HEK293T (cell line): ENCODE measurements around the gene NUDC.
A peak's percentile ranks its signal among the peaks of the same experiment; 100 is the strongest.

Experiments
- CTCF ChIA-PET: fragments of 350-600 bp; formaldehyde crosslinking; extraction: SDS; loops from one replicate; lab custom pipeline; 2021; ENCODE audit warnings: antibody characterized with exemption, inconsistent platforms; lab: Yijun Ruan, JAX
- POLR2A ChIA-PET: fragments of 350-600 bp; formaldehyde crosslinking; extraction: SDS; loops from one replicate; lab custom pipeline; 2020; ENCODE audit warnings: antibody characterized with exemption, inconsistent platforms; lab: Yijun Ruan, JAX
- DNase-seq: peaks from one replicate; pipeline ENCODE4 v3.0.0; 2012; ENCODE audit warnings: mixed read lengths; ENCODE audit errors: extremely low spot score
- ARNT ChIP-seq: fragments of 450-650 bp; IDR thresholded peaks from 2 replicates; pipeline ENCODE4 v1.6.1; 2017; ENCODE audit warnings: mild to moderate bottlenecking
- BHLHE40 ChIP-seq: fragments of 450-650 bp; IDR thresholded peaks from 2 replicates; pipeline ENCODE4 v1.6.1; 2016; ENCODE audit warnings: mild to moderate bottlenecking, moderate library complexity, borderline replicate concordance
- CTBP1 ChIP-seq: fragments of 450-650 bp; IDR thresholded peaks from 2 replicates; pipeline ENCODE4 v1.6.1; 2016; ENCODE audit warnings: borderline replicate concordance
- ELF4 ChIP-seq: fragments of 450-650 bp; IDR thresholded peaks from 2 replicates; pipeline ENCODE4 v1.6.1; 2017; ENCODE audit warnings: antibody characterized with exemption
- FOXA1 ChIP-seq: fragments of 450-650 bp; IDR thresholded peaks from 2 replicates; pipeline ENCODE4 v1.6.1; 2016; ENCODE audit warnings: mild to moderate bottlenecking
- FOXK2 ChIP-seq: fragments of 450-650 bp; IDR thresholded peaks from 2 replicates; pipeline ENCODE4 v1.6.1; 2016; ENCODE audit warnings: mild to moderate bottlenecking
- FOXM1 ChIP-seq: fragments of 450-650 bp; IDR thresholded peaks from 2 replicates; pipeline ENCODE4 v1.6.1; 2017; ENCODE audit warnings: mild to moderate bottlenecking, borderline replicate concordance
- HDGF ChIP-seq: fragments of 450-650 bp; IDR thresholded peaks from 2 replicates; pipeline ENCODE4 v1.6.1; 2017; ENCODE audit warnings: antibody characterized with exemption, borderline replicate concordance
- L3MBTL2 ChIP-seq: fragments of 450-650 bp; conservative IDR thresholded peaks from 2 replicates; pipeline ENCODE4 v1.6.1; 2016; ENCODE audit warnings: mild to moderate bottlenecking
- LEF1 ChIP-seq: fragments of 450-650 bp; IDR thresholded peaks from 2 replicates; pipeline ENCODE4 v1.6.1; 2017; ENCODE audit warnings: mild to moderate bottlenecking, borderline replicate concordance
- NFRKB ChIP-seq: fragments of 450-650 bp; IDR thresholded peaks from 2 replicates; pipeline ENCODE4 v1.6.1; 2016; ENCODE audit warnings: mild to moderate bottlenecking, moderate library complexity
- SP1 ChIP-seq: fragments of 450-650 bp; IDR thresholded peaks from 2 replicates; pipeline ENCODE4 v1.6.1; 2017
- SUZ12 ChIP-seq: fragments of 450-650 bp; IDR thresholded peaks from 2 replicates; pipeline ENCODE4 v1.6.1; 2016; ENCODE audit warnings: mild to moderate bottlenecking
- TARDBP ChIP-seq: fragments of 450-650 bp; IDR thresholded peaks from 2 replicates; pipeline ENCODE4 v1.6.1; 2016
- ZNF384 ChIP-seq: fragments of 450-650 bp; IDR thresholded peaks from 2 replicates; pipeline ENCODE4 v1.6.1; 2016
- TF ChIP-seq, protein P1 (sequence below): fragments of 450-650 bp; IDR thresholded peaks from 2 replicates; pipeline ENCODE4 v1.6.1; 2016

NUDC gene

DNA sequence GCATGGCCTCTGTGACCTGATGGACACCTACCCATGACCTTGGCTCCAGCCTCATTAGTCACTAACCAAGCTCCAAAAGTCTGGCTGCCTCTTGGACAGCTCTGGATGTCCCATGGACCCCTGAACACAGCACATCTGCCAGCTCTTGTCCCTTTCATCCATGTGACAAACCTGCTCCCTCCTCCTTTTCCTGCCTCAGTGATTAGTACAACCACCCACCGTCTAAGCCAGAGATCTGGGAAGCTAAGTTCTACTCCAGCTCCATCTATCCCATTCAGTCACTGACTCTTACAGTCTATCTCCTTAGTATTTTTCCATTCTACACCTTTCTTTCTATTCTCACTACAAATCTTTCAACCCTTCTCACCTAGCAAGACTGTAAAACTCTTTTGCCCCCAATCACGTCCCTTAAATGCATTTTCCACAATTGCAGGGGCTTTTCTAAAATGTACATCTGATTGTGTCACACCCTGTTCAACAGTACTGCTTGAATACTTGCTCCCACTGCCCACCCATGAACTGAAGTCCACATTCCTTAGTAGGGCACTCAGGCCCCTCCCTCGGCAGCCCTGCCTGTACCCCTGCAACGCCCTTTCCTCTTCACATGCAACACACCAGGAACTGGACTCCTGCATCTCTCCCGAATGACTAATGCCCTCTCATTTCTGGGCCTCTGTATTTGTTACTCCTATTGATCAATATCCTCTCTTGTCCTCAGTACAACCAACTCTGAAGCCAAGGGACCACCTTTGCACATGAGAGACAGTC is 38.7 kb upstream of the NUDC start:
- POLR2A ChIA-PET, result interaction anchor here (0.7 to 1.5 kb wide), 2 partner anchors 20 to 33 kb away, joined by 3 read pairs; partner anchors contain the start of gene SFN

DNA sequence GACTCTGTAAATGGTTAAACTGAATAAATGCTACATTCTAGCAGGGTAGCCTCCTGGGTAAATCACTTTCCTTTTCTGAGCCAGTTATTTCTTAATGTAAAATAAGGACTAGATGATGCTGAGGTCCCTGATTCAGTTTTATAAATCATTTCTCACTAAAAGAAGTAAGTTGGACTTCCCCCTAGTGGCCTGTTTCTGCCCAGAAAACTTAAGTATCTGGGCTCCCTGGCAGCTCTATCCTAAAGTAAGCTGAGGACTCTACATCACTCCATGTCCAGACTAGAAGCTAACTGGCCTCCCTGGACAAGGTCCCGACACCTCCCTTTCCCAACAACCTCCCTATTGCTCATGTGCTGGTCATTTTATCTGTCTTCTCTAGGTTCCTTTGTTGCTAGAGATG is 34.4 kb upstream of the NUDC start:
- no peak for DNase-seq
- POLR2A ChIA-PET, result interaction anchor here (6.0 kb wide), 1 partner anchor 12 kb away, joined by 64 read pairs; the partner anchor contains the start of gene GPATCH3
- CTCF ChIA-PET, result interaction anchor here (0.8 kb wide), 2 partner anchors 11 to 22 kb away, joined by 3 to 7 read pairs; no protein-coding TSS in a partner anchor
- no peak for TF ChIP-seq LEF1
- no peak for TF ChIP-seq TARDBP
- TF ChIP-seq NFRKB, result no peak
- no peak for TF ChIP-seq FOXA1
- TF ChIP-seq L3MBTL2, result no peak
- TF ChIP-seq FOXM1, result no peak
- no peak for TF ChIP-seq SUZ12
- TF ChIP-seq FOXK2, result no peak
- TF ChIP-seq ELF4, result no peak
- no peak for TF ChIP-seq SP1
- no peak for TF ChIP-seq BHLHE40
- no peak for TF ChIP-seq HDGF
- TF ChIP-seq ARNT, result no peak
- no peak for TF ChIP-seq ZNF384
- TF ChIP-seq, protein P1, sequence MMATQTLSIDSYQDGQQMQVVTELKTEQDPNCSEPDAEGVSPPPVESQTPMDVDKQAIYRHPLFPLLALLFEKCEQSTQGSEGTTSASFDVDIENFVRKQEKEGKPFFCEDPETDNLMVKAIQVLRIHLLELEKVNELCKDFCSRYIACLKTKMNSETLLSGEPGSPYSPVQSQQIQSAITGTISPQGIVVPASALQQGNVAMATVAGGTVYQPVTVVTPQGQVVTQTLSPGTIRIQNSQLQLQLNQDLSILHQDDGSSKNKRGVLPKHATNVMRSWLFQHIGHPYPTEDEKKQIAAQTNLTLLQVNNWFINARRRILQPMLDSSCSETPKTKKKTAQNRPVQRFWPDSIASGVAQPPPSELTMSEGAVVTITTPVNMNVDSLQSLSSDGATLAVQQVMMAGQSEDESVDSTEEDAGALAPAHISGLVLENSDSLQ, result no peak
- TF ChIP-seq CTBP1, result no peak

More for the DNA sequence above, 38.7 kb upstream of the NUDC start:
- no peak for DNase-seq
- CTCF ChIA-PET, result interaction anchor here (0.6 kb wide), 1 partner anchor 88 kb away, joined by 5 read pairs; no protein-coding TSS in a partner anchor
- TF ChIP-seq FOXK2 (no peak), ELF4 (no peak), BHLHE40 (no peak), ARNT (no peak), NFRKB (no peak), CTBP1 (no peak), FOXA1 (no peak), SUZ12 (no peak), L3MBTL2 (no peak), ZNF384 (no peak)

DNA sequence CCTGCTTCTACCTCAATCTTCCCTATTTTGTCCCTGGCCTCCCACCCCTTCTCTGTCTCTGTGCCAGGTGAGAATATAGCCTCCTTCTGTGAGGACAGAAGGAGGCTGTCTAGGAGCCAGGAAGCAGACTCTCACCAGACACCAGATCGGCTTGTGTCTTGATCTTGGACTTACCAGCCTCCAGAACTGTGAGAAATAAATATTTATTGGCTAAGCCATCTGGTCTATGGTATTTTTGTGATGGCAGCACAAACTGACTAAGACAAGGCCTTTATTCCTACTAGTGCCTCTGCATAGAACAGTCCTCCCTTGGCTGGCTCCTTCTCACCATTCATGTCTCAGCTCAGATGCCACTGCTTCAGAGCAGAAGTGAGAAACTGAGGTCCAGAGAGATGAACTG is 33.3 kb upstream of the NUDC start:
- ChIA-PET POLR2A (interaction anchor here (1.1 to 6.0 kb wide), 2 partner anchors 11 to 23 kb away, joined by 6 to 64 read pairs; partner anchors contain the start of gene GPATCH3), CTCF (no interaction called here)
- TF ChIP-seq FOXA1, result no peak
- no peak for TF ChIP-seq SP1
- no peak for TF ChIP-seq FOXM1
- no peak for TF ChIP-seq ELF4
- DNase-seq, result no peak

DNA sequence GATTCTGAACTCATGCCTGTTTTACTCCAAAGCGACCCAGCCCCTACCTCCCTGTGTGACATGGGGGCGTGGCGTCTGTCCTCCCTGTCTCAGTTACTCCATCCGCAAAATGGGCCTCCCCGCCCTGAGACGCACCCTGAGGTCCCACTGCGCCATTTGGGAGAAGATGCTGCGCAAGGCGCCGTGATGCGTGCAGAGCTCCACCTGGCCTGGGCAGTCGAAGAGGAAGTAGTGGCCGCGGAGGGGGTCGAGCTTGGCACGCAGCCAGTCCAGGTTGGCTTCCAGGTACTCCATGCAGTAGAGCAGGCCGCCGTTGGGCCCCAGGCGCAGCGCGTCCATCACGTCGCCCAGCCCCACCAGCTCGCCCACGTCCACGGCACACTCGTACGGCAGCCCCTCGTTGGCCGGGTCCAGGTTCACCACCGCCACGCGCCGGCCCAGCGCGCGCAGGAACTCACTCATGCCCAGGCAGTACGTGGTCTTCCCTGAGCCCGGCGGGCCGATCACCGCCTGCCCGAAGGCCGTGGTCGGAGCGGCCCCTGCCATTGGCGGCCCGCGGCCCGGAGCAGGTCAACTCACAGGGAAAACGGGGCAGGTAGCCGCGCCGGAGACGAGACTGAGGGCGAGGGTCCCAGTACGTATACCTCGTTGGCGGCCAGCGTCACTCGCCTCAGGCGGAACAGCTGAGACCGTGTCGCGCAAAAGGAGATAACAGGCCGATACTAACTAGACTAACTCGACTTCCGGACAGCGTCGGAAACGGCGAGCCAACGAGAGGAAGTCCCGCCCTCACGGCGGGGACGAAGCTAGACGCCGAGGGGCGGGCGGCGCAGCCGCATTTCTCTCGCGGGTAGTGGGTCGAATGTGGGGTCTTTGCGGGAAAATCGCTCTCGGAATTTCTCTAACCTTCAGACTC is 31.7 kb upstream of the NUDC start, which contains the start of gene GPN2:
Gene GPN2 (minus strand): TSS at position 733 of the 916 bp plus-strand sequence. CDS start 187 bp downstream, at position 546.
- ChIA-PET CTCF (no interaction called here), POLR2A (interaction anchor here (0.6 to 6.0 kb wide), 29 partner anchors 9 to 760 kb away, joined by 3 to 64 read pairs (median 4); partner anchors contain the start of genes GPATCH3, NR0B2 and PIGV)
- peak; percentile 88 for DNase-seq
- TF ChIP-seq CTBP1 (no peak), NFRKB (no peak), FOXK2 (no peak), LEF1 (no peak), L3MBTL2 (peak; percentile 41)

DNA sequence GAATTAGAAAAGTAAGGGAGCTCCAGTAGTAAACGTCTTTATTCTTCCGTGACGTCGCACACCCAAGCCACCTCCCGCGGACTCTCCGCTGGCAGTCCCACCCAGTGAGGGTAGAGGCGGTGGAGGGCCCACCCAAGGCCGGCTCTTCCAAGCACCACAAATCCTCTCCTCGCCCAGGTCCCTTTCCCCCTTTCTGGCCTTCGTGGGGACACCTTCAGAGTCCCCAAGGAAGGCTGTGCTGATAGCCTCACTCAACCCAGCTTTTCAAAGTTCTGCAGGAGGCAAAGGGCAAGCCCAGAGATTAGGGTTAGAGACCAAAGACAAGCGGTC is 31.1 kb upstream of the NUDC start:
- TF ChIP-seq SUZ12 (no peak), FOXA1 (no peak), FOXM1 (no peak), CTBP1 (no peak), NFRKB (no peak), LEF1 (no peak)
- CTCF ChIA-PET, result no interaction called here
- DNase-seq, result no peak
- POLR2A ChIA-PET, result interaction anchor here (0.6 to 6.0 kb wide), 30 partner anchors 9 to 759 kb away, joined by 3 to 64 read pairs (median 4); partner anchors contain the start of genes GPATCH3, NR0B2, PIGV and SLC9A1

DNA sequence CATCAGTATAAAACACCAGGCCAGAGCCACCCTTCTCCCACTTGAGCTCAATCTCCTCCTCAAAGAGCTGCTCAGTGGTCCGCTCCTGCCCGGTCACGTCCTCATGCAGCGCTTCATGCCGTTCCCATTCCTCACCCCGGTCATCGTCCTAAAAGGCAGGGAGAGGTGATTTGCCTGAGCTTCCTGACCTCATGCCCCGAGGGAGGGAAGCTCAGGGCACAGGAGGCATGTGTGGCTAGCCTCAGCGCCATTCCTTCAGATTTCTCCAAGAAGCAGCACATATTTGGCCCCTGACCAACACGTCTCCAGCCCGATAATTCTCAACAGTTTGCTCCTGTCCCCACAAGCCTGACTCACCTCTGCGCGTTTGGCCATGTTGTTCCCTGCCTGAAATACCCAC is 27.3 kb upstream of the NUDC start:
- CTCF ChIA-PET, result no interaction called here
- DNase-seq, result no peak
- TF ChIP-seq FOXA1 (no peak), L3MBTL2 (no peak), ZNF384 (no peak), CTBP1 (no peak), BHLHE40 (no peak), SUZ12 (no peak), LEF1 (no peak), ELF4 (no peak), FOXK2 (no peak), NFRKB (no peak), FOXM1 (no peak), HDGF (no peak), TARDBP (no peak), SP1 (no peak), ARNT (no peak)
- TF ChIP-seq, protein P1, result no peak
- POLR2A ChIA-PET, result no interaction called here
